Suprapubic skin (tissue), 4 donors: ENCODE data around the gene L3MBTL4. TPM values are rescaled to one million over a fixed set of nuclear protein-coding genes. Genes with fewer than 3 reads are reported as not detected.

ENCODE experiments used
- DNase-seq, 2 donors: peaks; one replicate each; pipeline ENCODE4 v3.0.0-alpha.2; 2019; ENCODE audit warnings: low spot score in 2 of 2
- H3K27ac ChIP-seq: fragments of 200-600 bp; sonication (generic); one replicate; pipeline ENCODE4 v1.5.1; 2019
- H3K27me3 ChIP-seq: fragments of 200-600 bp; sonication (generic); one replicate; pipeline ENCODE4 v1.5.1; 2019
- H3K36me3 ChIP-seq: fragments of 200-600 bp; sonication (generic); one replicate; pipeline ENCODE4 v1.5.1; 2019
- H3K4me1 ChIP-seq: fragments of 200-600 bp; sonication (generic); one replicate; pipeline ENCODE4 v1.5.1; 2019
- H3K4me3 ChIP-seq: fragments of 200-600 bp; sonication (generic); one replicate; pipeline ENCODE4 v1.5.1; 2019; ENCODE audit warnings: mild to moderate bottlenecking
- H3K9me3 ChIP-seq: fragments of 200-600 bp; sonication (generic); one replicate; pipeline ENCODE4 v1.5.1; 2019
- EP300 ChIP-seq: sonication (generic); formaldehyde crosslinking; IDR thresholded peaks from one replicate; pipeline ENCODE4 v1.6.1; 2017; ENCODE audit warnings: antibody characterized with exemption
- POLR2A ChIP-seq, 2 donors: fragments of 450-650 bp; IDR thresholded peaks; one replicate each; pipeline ENCODE4 v1.6.1; 2017; ENCODE audit warnings: antibody characterized with exemption in 2 of 2, mild to moderate bottlenecking in 2 of 2, moderate library complexity in 2 of 2
- POLR2AphosphoS5 ChIP-seq, 3 donors: sonication (generic); formaldehyde crosslinking; IDR thresholded peaks; one replicate each; pipeline ENCODE4 v1.6.1; 2017; ENCODE audit warnings: antibody characterized with exemption in 3 of 3
- WGBS: methylation state at CpG from one replicate; pipeline ENCODE4 v1.1.5; 2018; 5-methylcytosine and 5-hydroxymethylcytosine counted together
- total RNA-seq, 4 donors: library from RNA; depleted of rRNA; stranded (reverse); fragments of >200 nt; gene quantifications; one replicate each; pipeline ENCODE4 v1.1.0, GENCODE V29; 2016
- TF ChIP-seq, protein P1 (sequence below), 2 donors: fragments of 200-600 bp in 1 of 2; fragments of 450-650 bp in 1 of 2; sonication (generic) in 1 of 2; IDR thresholded peaks; one replicate each; pipeline ENCODE4 v1.5.1; 2016 to 2019; ENCODE audit warnings: antibody characterized with exemption in 2 of 2, mild to moderate bottlenecking in 1 of 2, moderate library complexity in 1 of 2

The L3MBTL4 gene
- total RNA-seq, 4 donors from 2014 or later = 11.9 to 29.9 (median 14.4) TPM

DNA sequence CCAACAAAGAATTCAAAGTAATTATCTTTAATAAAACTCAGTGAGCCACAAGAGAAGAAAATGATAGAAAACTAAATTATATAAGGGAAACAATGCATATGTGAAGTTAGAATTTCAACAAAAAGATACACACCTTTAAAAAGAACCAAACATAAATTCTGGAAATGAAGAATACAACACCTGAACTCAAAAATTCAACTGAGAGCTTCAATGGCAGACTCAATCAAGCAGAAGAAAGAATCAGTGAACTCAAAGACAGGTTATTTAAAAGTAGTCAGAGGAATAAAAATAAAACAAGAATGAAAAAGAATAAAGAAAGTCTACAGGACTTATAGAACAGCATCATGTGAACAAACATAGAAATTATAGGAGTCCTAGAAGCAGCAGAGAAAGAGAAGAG lies 73.4 kb downstream of the L3MBTL4 start:
- Histone ChIP-seq H3K9me3 (no peaks in the 10 kb centered on the region), H3K4me1 (no peaks in the 10 kb centered on the region), H3K27ac (no peak overlapping the region), H3K4me3 (no peak overlapping the region), H3K36me3 (no peaks in the 10 kb centered on the region), H3K27me3 (no peaks in the 10 kb centered on the region)
- no peak for DNase-seq
- TF ChIP-seq EP300 = no peak
- no peak for TF ChIP-seq POLR2A (IDR thresholded peaks at IDR 0.05)
- TF ChIP-seq, protein P1, sequence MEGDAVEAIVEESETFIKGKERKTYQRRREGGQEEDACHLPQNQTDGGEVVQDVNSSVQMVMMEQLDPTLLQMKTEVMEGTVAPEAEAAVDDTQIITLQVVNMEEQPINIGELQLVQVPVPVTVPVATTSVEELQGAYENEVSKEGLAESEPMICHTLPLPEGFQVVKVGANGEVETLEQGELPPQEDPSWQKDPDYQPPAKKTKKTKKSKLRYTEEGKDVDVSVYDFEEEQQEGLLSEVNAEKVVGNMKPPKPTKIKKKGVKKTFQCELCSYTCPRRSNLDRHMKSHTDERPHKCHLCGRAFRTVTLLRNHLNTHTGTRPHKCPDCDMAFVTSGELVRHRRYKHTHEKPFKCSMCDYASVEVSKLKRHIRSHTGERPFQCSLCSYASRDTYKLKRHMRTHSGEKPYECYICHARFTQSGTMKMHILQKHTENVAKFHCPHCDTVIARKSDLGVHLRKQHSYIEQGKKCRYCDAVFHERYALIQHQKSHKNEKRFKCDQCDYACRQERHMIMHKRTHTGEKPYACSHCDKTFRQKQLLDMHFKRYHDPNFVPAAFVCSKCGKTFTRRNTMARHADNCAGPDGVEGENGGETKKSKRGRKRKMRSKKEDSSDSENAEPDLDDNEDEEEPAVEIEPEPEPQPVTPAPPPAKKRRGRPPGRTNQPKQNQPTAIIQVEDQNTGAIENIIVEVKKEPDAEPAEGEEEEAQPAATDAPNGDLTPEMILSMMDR (IDR thresholded peaks at IDR 0.05) = no peak

DNA sequence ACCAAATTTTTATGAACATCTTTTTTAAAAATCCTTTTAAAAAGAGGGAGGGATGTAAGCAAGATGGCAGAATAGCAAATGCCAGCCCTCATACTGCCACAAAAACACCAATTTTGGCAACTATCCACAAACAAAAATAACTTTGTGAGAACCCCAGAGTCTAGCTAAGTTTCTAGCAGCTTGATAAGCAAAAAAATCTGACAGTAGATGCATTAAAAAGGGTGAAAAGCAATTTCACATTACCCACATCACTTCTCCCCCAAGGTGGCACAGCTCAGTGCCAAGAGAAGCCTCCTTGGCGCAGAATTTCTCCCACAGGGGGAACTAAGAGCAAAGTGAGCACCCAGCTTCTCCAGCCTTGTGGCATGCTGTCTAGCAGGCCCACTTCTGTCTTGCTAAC lies 74.6 kb downstream of the L3MBTL4 start:
- H3K4me1 ChIP-seq = no peaks in the 10 kb centered on the region
- no peak overlapping the region for H3K4me3 ChIP-seq
- TF ChIP-seq, protein P1 (IDR thresholded peaks at IDR 0.05) = no peak
- TF ChIP-seq POLR2AphosphoS5 (IDR thresholded peaks at IDR 0.05) = no peak
- no peak for TF ChIP-seq POLR2A (IDR thresholded peaks at IDR 0.05)
- TF ChIP-seq EP300 = no peak
- no peak for DNase-seq
- H3K27me3 ChIP-seq = no peaks in the 10 kb centered on the region
- WGBS = 85% methylated on average over 1 of the region's 1 CpG
- no peaks in the 10 kb centered on the region for H3K36me3 ChIP-seq
- no peak overlapping the region for H3K27ac ChIP-seq
- no peaks in the 10 kb centered on the region for H3K9me3 ChIP-seq

DNA sequence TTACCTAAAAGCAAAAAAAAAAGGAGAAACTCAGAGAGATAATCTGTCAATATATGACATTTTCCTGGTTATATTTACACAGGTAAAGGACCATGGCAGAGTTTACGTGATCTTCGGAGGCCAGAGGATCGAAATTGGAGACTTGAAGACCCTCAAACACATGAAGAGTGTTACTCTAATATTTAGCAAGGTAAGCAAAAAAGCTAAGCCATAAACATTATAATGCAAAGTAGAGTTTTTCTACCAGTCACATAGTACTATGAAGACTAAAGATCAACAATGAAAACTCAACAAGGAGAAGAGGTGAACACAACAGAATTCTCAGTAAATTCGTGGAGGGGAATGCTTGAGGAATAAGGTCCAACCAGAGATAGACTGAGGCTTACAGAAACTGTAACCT lies 78.5 kb downstream of the L3MBTL4 start:
- H3K4me3 ChIP-seq = no peak overlapping the region
- H3K27me3 ChIP-seq = no peaks in the 10 kb centered on the region
- no peaks in the 10 kb centered on the region for H3K9me3 ChIP-seq
- 87% methylated on average over 4 of the region's 4 CpGs for WGBS
- no peak for TF ChIP-seq POLR2A (IDR thresholded peaks at IDR 0.05)
- TF ChIP-seq POLR2AphosphoS5 (IDR thresholded peaks at IDR 0.05) = no peak
- TF ChIP-seq, protein P1 (IDR thresholded peaks at IDR 0.05) = no peak
- TF ChIP-seq EP300 = no peak
- H3K36me3 ChIP-seq = no peaks in the 10 kb centered on the region
- H3K4me1 ChIP-seq = no peaks in the 10 kb centered on the region
- no peak for DNase-seq
- no peak overlapping the region for H3K27ac ChIP-seq

DNA sequence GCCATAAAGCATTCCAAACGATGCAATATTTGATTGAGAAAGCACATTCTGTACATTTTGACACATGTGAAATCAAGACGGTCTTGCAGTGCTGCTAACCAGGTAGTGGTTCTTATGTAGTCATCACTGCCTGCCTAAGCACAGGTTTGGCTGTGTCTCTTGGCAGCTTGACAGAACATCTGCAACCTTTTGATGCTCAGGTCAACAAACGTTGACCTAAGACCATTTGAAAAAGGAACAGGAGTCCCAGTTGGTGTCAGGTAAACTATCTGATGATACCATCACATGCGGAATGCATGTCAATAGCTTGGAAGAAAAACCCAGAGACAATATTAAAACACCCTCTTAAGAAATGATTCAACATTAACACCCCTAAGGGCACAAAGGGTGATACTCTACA lies 80.7 kb downstream of the L3MBTL4 start:
- 56% methylated on average over 4 of the region's 4 CpGs for WGBS

DNA sequence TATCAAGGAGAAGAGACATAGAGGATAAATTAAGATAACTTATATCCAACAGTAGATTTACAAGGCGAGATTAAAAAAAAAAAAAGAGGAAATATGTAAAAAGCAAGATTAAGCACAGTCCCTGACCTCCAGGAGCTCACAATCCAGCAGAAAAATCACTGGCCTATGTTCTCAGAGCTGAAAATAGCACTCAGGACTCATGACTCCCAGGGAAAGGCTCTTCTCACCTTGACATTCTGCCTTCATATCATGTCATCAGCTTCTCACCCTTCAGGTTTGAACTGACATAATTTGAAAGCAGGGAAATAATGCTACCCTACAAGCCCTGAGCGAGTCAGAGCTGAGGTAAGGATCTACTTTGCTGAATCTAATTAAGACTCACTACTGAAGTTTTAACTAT lies 82.8 kb downstream of the L3MBTL4 start:
- TF ChIP-seq EP300 = no peak
- no peak for TF ChIP-seq POLR2A (IDR thresholded peaks at IDR 0.05)
- TF ChIP-seq, protein P1 (IDR thresholded peaks at IDR 0.05) = no peak
- TF ChIP-seq POLR2AphosphoS5 (IDR thresholded peaks at IDR 0.05) = no peak

More for the DNA sequence above, 80.7 kb downstream of the L3MBTL4 start:
- no peak overlapping the region for H3K27ac ChIP-seq
- DNase-seq = no peak
- H3K9me3 ChIP-seq = no peaks in the 10 kb centered on the region
- no peak overlapping the region for H3K4me3 ChIP-seq
- TF ChIP-seq POLR2A (IDR thresholded peaks at IDR 0.05) (no peak), POLR2AphosphoS5 (IDR thresholded peaks at IDR 0.05) (no peak), EP300 (no peak)
- TF ChIP-seq, protein P1 (IDR thresholded peaks at IDR 0.05) = no peak
- no peaks in the 10 kb centered on the region for H3K27me3 ChIP-seq
- H3K36me3 ChIP-seq = no peaks in the 10 kb centered on the region
- no peaks in the 10 kb centered on the region for H3K4me1 ChIP-seq

More for the DNA sequence above, 82.8 kb downstream of the L3MBTL4 start:
- no peaks in the 10 kb centered on the region for H3K9me3 ChIP-seq
- H3K27me3 ChIP-seq = no peaks in the 10 kb centered on the region
- 81% methylated on average over 2 of the region's 2 CpGs for whole genome bisulfite sequencing
- H3K27ac ChIP-seq = no peak overlapping the region
- peaks cover 10% of the 10 kb centered on the region for H3K4me1 ChIP-seq
- H3K36me3 ChIP-seq = no peaks in the 10 kb centered on the region
- DNase-seq = no peak
- no peak overlapping the region for H3K4me3 ChIP-seq
